Stimulated activated CD4-positive, alpha-beta T cell treated with anti-CD3 and anti-CD28 coated beads, Interleukin-1b, Interleukin-23, amount 100 ng/mL, for 48 hours (primary cell): ENCODE data around the gene KTN1.
A peak's percentile ranks its signal among the peaks of the same experiment; 100 is the strongest.

Experiments used
- DNase-seq: peaks from one replicate; pipeline ENCODE4 v3.0.0-alpha.2; 2020

KTN1 gene

GRCh38 chr14:55578511-55578910, 1.5 kb upstream of the KTN1 start:
- no peak for DNase-seq

- peak; percentile 48 for DNase-seq
Observed at GRCh38 chr14:55580470-55581341, 699 bp downstream of the KTN1 start.

GRCh38 chr14:55581342-55581771, 1.4 kb downstream of the KTN1 start:
- no peak for DNase-seq

- no peak for DNase-seq
Observed at GRCh38 chr14:55582746-55583145, 2.7 kb downstream of the KTN1 start.

- DNase-seq = no peak
Observed at GRCh38 chr14:55583942-55584468, 4.0 kb downstream of the KTN1 start.

- no peak for DNase-seq
Observed at GRCh38 chr14:55585854-55586253, 5.8 kb downstream of the KTN1 start.

- no peak for DNase-seq
Observed at GRCh38 chr14:55586411-55586810, 6.4 kb downstream of the KTN1 start.

- no peak for DNase-seq
Observed at GRCh38 chr14:55587847-55588246, 7.8 kb downstream of the KTN1 start.

- no peak for DNase-seq
Observed at GRCh38 chr14:55588259-55588699, 8.3 kb downstream of the KTN1 start.

GRCh38 chr14:55589171-55589570, 9.2 kb downstream of the KTN1 start:
- DNase-seq = no peak

GRCh38 chr14:55592436-55592835, 12.4 kb downstream of the KTN1 start:
- DNase-seq = no peak

GRCh38 chr14:55593698-55594097, 13.7 kb downstream of the KTN1 start:
- DNase-seq = no peak

- DNase-seq = no peak
Observed at GRCh38 chr14:55599250-55599879, 19.4 kb downstream of the KTN1 start.

- DNase-seq = no peak
Observed at GRCh38 chr14:55600784-55601561, 21.0 kb downstream of the KTN1 start.

GRCh38 chr14:55603401-55603953, 23.5 kb downstream of the KTN1 start:
- DNase-seq = no peak

GRCh38 chr14:55604488-55604887, 24.5 kb downstream of the KTN1 start:
- DNase-seq = no peak

- DNase-seq = no peak
Observed at GRCh38 chr14:55604900-55605418, 25.0 kb downstream of the KTN1 start.

- DNase-seq = no peak
Observed at GRCh38 chr14:55605793-55606192, 25.8 kb downstream of the KTN1 start.

- DNase-seq = no peak
Observed at GRCh38 chr14:55607386-55607785, 27.4 kb downstream of the KTN1 start.

- no peak for DNase-seq
Observed at GRCh38 chr14:55609681-55610080, 29.7 kb downstream of the KTN1 start.

GRCh38 chr14:55610713-55611370, 30.8 kb downstream of the KTN1 start:
- DNase-seq = no peak

- no peak for DNase-seq
Observed at GRCh38 chr14:55611859-55612258, 31.9 kb downstream of the KTN1 start.
